Aorta (tissue), 5 donors: Measurements from ENCODE around the gene TOX2. TPM values are rescaled to one million over a fixed set of nuclear protein-coding genes. Genes with fewer than 3 reads are reported as not detected.

ENCODE experiments used
- ATAC-seq: fragments of 200-7000 bp; cut with Tn5 transposase; one replicate; pipeline ENCODE4 v1.9.1; 2022; ENCODE audit warnings: moderate library complexity; ENCODE audit not compliant: low FRiP score
- DNase-seq, 2 donors: peaks; one replicate each; pipeline ENCODE4 v3.0.0-alpha.2; 2020
- H3K27ac ChIP-seq, 2 donors: one replicate each; pipeline ENCODE4 v1.5.1; 2013; ENCODE audit warnings: low read length in 2 of 2, mild to moderate bottlenecking in 2 of 2, moderate library complexity in 2 of 2, control low read depth in 1 of 2, inconsistent platforms in 1 of 2, low read depth in 1 of 2
- H3K27me3 ChIP-seq, 2 donors: one replicate each; pipeline ENCODE4 v1.6.1; 2013; ENCODE audit warnings: control low read depth in 1 of 2, low read length in 1 of 2, mild to moderate bottlenecking in 1 of 2, moderate library complexity in 1 of 2; ENCODE audit not compliant: insufficient read depth in 2 of 2, control insufficient read depth in 1 of 2
- H3K36me3 ChIP-seq, 2 donors: one replicate each; pipeline ENCODE4 v1.6.1; 2013; ENCODE audit warnings: control low read depth in 1 of 2, low read length in 1 of 2, mild to moderate bottlenecking in 1 of 2; ENCODE audit not compliant: insufficient read depth in 2 of 2, control insufficient read depth in 1 of 2
- H3K4me1 ChIP-seq, 2 donors: one replicate each; pipeline ENCODE4 v1.6.1; 2013; ENCODE audit warnings: low read length in 2 of 2, control low read depth in 1 of 2, mild to moderate bottlenecking in 1 of 2, moderate library complexity in 1 of 2; ENCODE audit not compliant: insufficient read depth in 2 of 2, control insufficient read depth in 1 of 2
- H3K4me3 ChIP-seq, 2 donors: one replicate each; pipeline ENCODE4 v1.5.1; 2013; ENCODE audit warnings: low read length in 2 of 2, control low read depth in 1 of 2, mild to moderate bottlenecking in 1 of 2
- H3K9me3 ChIP-seq: one replicate; pipeline ENCODE4 v1.6.1; 2013; ENCODE audit warnings: mild to moderate bottlenecking, low read length; ENCODE audit not compliant: control insufficient read depth
- WGBS, 2 donors: extraction: QIAGEN DNeasy Blood & Tissue Kit; methylation state at CpG; one replicate each; pipeline ENCODE4 v1.1.7; 2013; 5-methylcytosine and 5-hydroxymethylcytosine counted together
- intact Hi-C, 2 donors: fragments of 100-400 bp; cut with DNase I; formaldehyde crosslinking; loops; one replicate each; pipeline versions ENCODE4 v1.14.2 to v1.15.0; 2022
- polyA plus RNA-seq, 2 donors: library from polyadenylated mRNA; stranded (reverse); fragments of 200-250 nt; gene quantifications; one replicate each; pipeline ENCODE4 v1.2.3, GENCODE V29; 2013
- total RNA-seq, 2 donors: library from RNA; stranded (reverse); fragmentation: NEBNext Ultra II Directional; extraction: Animal tissue kit (Norgen Biotek cat#: 25700); gene quantifications; one replicate each; pipeline ENCODE4 v1.2.1, GENCODE V29; 2021
- donor health status: healthy with polysubstance abuse.
- donor health status: Bipolar disorder and iron deficiency.
- donor health status: DM: no; HTN: no; CAD: no.
- donor health status: DM: no; HTN: no; CAD: no.
- donor health status: DM: yes; HTN: yes; CAD: no.

TOX2 gene
- total and polyA plus RNA-seq, 4 donors = 1.1 to 17.2 (median 9.4) TPM

DNA sequence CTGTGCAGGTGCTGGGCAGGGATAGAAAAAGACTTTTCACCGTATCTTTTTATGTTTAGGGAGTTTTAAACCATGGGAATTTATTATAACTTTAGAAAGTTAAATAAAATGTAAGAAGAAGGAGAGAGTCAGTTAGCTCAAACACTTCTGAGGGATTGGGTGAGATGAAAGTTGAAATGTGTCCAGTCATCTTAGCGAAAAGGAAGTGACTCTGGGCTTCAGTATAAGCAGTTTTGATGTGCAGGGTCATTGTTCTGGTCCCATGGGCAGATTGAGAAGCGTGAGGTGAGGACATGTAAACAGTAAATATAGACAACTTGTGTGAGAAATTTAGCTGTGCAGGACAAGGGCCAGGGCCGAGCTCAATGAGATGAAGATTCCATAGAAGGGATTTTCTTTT lies 66.9 kb downstream of the TOX2 start:
- Histone ChIP-seq H3K27me3 (no peaks in the 10 kb centered on the region), H3K27ac (no peak overlapping the region), H3K9me3 (no peaks in the 10 kb centered on the region), H3K4me3 (no peak overlapping the region), H3K4me1 (no peaks in the 10 kb centered on the region), H3K36me3 (no peaks in the 10 kb centered on the region)
- 89 to 91% methylated on average over 4 of the region's 4 CpGs for WGBS, 2 donors
- ATAC-seq (no peak), DNase-seq (no peak)
- intact Hi-C loops = no loop called here

DNA sequence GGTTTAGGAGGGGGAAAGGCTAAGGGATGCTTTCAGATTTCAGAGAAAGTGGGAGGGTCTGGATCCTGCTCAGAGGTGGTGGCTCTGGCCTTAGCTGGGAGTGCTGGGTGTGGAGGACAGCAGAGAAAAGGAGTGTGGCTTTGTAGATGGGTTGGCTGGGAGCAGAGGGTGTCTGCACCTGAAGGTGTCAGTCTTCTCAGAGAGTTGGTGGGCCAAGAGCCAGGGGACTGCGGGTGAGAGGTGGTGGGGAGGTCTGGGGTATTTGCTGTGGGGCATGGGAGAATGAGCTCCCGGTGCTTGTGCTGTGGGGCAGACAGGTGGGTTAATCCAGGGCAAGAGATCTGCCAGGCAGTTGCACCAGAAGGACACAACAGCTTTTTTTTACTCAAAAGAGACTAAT lies 67.4 kb downstream of the TOX2 start:
- intact Hi-C loops = no loop called here
- Histone ChIP-seq H3K36me3 (no peaks in the 10 kb centered on the region), H3K4me3 (no peak overlapping the region), H3K4me1 (no peaks in the 10 kb centered on the region), H3K27ac (no peak overlapping the region), H3K9me3 (no peaks in the 10 kb centered on the region), H3K27me3 (no peaks in the 10 kb centered on the region)
- ATAC-seq (no peak), DNase-seq (no peak)
- 89 to 94% methylated on average over 2 of the region's 2 CpGs for WGBS, 2 donors

DNA sequence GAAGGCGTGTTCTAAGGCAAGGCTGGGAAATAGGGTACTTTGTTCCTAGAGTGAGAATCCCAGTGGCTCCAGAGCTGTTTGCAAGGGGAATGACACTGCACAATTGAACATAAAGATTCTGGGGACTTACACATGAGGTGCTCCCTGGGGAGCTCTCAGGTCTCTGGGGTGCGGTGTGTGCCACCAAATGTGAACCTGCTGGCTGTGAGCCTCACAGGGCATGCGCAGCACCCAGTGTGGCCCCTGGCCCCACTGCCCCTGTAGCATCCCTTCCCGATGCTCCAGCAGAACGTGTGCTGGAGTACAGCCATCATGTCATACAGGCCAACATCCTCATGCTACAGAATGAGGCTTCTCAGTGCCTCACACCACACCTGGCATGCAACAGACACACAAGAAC lies 68.2 kb downstream of the TOX2 start:
- no peaks in the 10 kb centered on the region for H3K4me1 ChIP-seq
- 93 to 98% methylated on average over 5 of the region's 5 CpGs for WGBS, 2 donors
- H3K4me3 ChIP-seq = no peak overlapping the region
- no peak for DNase-seq
- intact Hi-C loops = no loop called here
- H3K27ac ChIP-seq = no peak overlapping the region
- no peaks in the 10 kb centered on the region for H3K36me3 ChIP-seq
- H3K27me3 ChIP-seq = no peaks in the 10 kb centered on the region
- no peaks in the 10 kb centered on the region for H3K9me3 ChIP-seq
- no peak for ATAC-seq

DNA sequence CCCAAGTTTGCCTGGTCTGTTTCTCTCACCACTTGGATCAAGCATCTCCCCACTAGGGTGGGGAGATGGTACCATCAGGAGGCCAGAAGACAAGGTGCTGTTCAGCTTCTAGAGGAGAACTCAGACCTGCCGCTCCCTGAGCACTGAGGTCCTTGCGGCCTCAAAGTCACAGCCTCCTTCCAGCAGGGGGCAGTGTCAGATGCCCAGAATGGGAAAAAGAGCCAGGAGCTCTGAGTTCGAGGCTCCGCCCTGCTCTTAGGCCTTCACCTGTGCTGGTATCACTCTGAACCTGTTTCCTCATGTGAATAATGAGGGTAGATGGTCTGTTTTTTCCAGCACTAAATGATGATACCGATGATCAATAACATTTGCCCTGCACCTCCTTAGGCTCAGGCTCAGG lies 68.7 kb downstream of the TOX2 start:
- intact Hi-C loops = no loop called here
- Histone ChIP-seq H3K4me1 (no peaks in the 10 kb centered on the region), H3K27me3 (no peaks in the 10 kb centered on the region), H3K36me3 (no peaks in the 10 kb centered on the region), H3K27ac (no peak overlapping the region), H3K4me3 (no peak overlapping the region), H3K9me3 (no peaks in the 10 kb centered on the region)
- 93 to 94% methylated on average over 5 of the region's 5 CpGs for WGBS, 2 donors
- no peak for ATAC-seq
- no peak for DNase-seq

DNA sequence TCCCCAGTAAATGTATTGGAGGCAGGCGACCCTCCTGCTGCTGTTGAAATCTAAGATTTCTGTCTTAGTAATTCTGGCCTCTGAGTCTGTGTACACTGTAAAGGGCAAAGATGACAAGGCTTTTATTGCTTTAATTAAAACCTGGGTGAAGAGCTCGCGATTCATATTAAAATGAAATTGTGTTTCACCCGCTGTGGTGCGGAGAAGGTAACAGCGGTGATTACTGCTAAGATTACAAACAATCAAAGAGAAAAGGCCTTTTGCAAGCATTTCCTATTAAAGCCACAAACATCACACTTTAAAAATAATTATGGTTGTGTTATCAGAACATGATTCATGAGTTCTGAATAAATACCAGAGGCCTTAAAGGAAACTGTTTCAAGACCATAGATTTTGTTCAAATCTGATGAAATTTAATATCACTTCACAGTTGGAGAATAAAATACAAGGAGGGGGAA lies 69.3 kb downstream of the TOX2 start:
- no peaks in the 10 kb centered on the region for H3K36me3 ChIP-seq
- ATAC-seq (no peak), DNase-seq (no peak)
- no peak overlapping the region for H3K27ac ChIP-seq
- intact Hi-C loops = no loop called here
- H3K4me3 ChIP-seq = no peak overlapping the region
- no peaks in the 10 kb centered on the region for H3K4me1 ChIP-seq
- H3K9me3 ChIP-seq = no peaks in the 10 kb centered on the region
- 89 to 92% methylated on average over 6 of the region's 6 CpGs for WGBS, 2 donors
- H3K27me3 ChIP-seq = no peaks in the 10 kb centered on the region

DNA sequence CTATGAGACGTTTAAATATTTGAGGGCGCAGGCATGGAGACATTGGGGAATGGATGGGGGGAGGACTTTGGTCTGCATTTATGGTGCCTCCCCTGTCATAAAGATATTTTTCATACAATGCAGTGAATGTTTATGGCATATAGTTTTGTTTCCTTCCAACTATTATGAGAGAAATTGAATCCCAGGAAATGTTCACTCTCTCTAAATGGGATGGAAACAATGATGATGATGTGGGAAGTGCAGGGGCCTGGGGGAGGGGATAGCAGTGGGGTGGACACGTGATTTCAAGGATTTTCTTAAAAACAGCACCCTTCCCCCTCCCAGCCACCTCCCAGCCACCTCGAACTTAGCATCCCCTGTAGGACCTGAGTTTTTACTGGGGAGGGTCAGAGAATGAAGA lies 69.9 kb downstream of the TOX2 start:
- DNase-seq = no peak
- intact Hi-C loops = no loop called here
- no peak for ATAC-seq
- Histone ChIP-seq H3K4me1 (no peaks in the 10 kb centered on the region), H3K36me3 (no peaks in the 10 kb centered on the region), H3K9me3 (no peaks in the 10 kb centered on the region), H3K4me3 (no peak overlapping the region), H3K27ac (no peak overlapping the region), H3K27me3 (no peaks in the 10 kb centered on the region)
- WGBS, 2 donors = 66 to 75% methylated on average over 4 of the region's 4 CpGs

DNA sequence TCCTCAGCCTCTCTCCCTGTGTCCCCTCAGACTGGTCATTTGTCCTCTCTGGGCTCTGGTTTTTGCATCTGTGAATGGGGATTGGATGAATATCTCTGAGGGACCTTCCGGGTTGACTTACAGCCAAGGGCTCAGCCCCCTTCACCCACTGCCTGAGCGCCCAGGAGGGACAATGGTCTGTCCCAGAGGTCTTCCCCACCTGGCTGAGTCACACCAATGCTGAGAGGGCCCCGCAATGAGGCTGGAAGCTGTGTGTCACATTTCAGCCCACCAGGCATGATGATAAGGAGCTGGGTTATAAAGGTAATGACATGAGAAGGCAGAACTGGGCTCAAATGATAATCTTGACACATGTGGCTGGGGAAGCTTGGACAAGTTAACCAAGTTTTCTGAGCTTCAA lies 70.5 kb downstream of the TOX2 start:
- intact Hi-C loops = no loop called here
- ATAC-seq = no peak
- H3K27me3 ChIP-seq = no peaks in the 10 kb centered on the region
- H3K9me3 ChIP-seq = no peaks in the 10 kb centered on the region
- DNase-seq = no peak
- H3K27ac ChIP-seq = no peak overlapping the region
- WGBS, 2 donors = 86 to 91% methylated on average over 3 of the region's 3 CpGs
- no peak overlapping the region for H3K4me3 ChIP-seq
- no peaks in the 10 kb centered on the region for H3K4me1 ChIP-seq
- H3K36me3 ChIP-seq = no peaks in the 10 kb centered on the region

DNA sequence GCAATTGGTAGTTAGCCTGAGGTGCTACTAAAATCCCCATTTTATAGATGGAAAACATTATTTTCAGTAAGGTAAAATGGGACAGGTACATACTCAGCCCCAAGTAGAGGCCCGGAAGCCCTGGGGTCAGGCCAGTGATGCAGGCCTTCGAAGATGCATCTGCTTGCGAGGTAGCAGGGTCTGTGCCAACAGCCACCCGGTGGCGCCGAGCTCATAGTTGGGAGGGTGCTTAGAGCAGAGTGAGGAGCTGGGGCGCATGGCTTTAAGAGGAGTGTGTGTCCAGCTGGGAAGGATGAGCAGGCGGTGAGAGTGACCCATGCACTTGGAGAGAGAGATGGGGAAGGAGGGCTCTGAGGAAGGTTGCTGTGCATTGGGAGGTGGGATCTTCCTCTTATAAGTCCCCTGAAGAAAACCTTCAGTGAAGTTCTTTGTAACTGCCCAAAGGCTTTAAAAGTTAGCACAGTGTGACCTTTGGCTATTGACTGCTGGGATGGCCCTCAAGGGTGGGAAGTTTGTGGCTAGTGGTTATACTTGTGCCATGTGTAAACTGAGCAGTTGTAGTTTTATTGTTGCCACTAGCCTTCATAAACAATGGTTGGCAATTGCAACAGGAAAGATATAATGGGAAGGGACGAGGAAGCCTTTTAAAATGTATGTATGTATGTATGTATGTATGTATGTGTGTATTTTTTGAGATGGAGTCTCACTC lies 71.1 kb downstream of the TOX2 start:
- intact Hi-C loops = no loop called here
- Histone ChIP-seq H3K27me3 (no peaks in the 10 kb centered on the region), H3K27ac (no peak overlapping the region), H3K36me3 (no peaks in the 10 kb centered on the region), H3K4me1 (no peaks in the 10 kb centered on the region), H3K9me3 (no peaks in the 10 kb centered on the region), H3K4me3 (no peak overlapping the region)
- WGBS, 2 donors = 89 to 93% methylated on average over 9 of the region's 9 CpGs
- no peak for DNase-seq
- ATAC-seq = no peak

DNA sequence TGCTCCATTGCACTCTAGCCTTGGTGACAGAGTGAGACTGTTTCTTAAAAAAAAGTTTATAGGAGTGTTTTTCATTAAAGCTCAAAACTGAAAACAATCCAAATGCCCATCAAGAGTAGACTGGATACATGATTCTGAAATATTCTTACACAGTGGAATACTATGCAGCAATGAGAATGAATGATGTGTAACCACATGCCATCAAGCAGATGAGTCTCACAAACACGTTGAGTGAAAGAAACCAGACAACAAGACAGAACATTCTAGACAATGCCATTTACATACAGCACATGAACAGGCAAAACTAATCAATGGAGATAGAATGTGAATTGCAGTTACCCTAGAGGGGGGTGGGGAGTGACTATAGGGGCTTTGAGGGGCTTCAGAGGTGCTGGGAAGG lies 72.4 kb downstream of the TOX2 start:
- WGBS, 2 donors = 85 to 91% methylated on average over 1 of the region's 1 CpG
- no peaks in the 10 kb centered on the region for H3K9me3 ChIP-seq
- no peaks in the 10 kb centered on the region for H3K27me3 ChIP-seq
- H3K36me3 ChIP-seq = no peaks in the 10 kb centered on the region
- no peak overlapping the region for H3K4me3 ChIP-seq
- intact Hi-C loops = no loop called here
- no peaks in the 10 kb centered on the region for H3K4me1 ChIP-seq
- no peak for ATAC-seq
- no peak overlapping the region for H3K27ac ChIP-seq
- no peak for DNase-seq
